COR-L47 (cell line): ENCODE measurements around the gene PLOD2.

Source experiments
- DNase-seq: peaks from one replicate; lab custom pipeline; 2025; lab: John Stamatoyannopoulos, UW

The PLOD2 gene

GRCh38 chr3:146040630-146041029 lies 120.4 kb downstream of the PLOD2 start:
- DNase-seq: no peak

GRCh38 chr3:146037697-146038096 lies 123.3 kb downstream of the PLOD2 start:
- no peak for DNase-seq

- no peak for DNase-seq
Measured at GRCh38 chr3:146036281-146036680, 124.7 kb downstream of the PLOD2 start.

- DNase-seq: no peak
Measured at GRCh38 chr3:146035366-146035765, 125.6 kb downstream of the PLOD2 start.

- DNase-seq: peak; percentile 56
Measured at GRCh38 chr3:146033950-146034349, 127.0 kb downstream of the PLOD2 start.

- DNase-seq: no peak
Measured at GRCh38 chr3:146026547-146026946, 134.4 kb downstream of the PLOD2 start.

- no peak for DNase-seq
Measured at GRCh38 chr3:146024260-146024659, 136.7 kb downstream of the PLOD2 start.

GRCh38 chr3:146020969-146021368 lies 140.0 kb downstream of the PLOD2 start:
- DNase-seq: no peak

- DNase-seq: no peak
Measured at GRCh38 chr3:146019508-146019907, 141.5 kb downstream of the PLOD2 start.
